ENCODE data around the gene HACD3. TPM values are rescaled to one million over a fixed set of nuclear protein-coding genes. Genes with fewer than 3 reads are reported as not detected.

HACD3 gene
- 64.4 and 74.7 TPM in 2 replicates for total RNA-seq

DNA sequence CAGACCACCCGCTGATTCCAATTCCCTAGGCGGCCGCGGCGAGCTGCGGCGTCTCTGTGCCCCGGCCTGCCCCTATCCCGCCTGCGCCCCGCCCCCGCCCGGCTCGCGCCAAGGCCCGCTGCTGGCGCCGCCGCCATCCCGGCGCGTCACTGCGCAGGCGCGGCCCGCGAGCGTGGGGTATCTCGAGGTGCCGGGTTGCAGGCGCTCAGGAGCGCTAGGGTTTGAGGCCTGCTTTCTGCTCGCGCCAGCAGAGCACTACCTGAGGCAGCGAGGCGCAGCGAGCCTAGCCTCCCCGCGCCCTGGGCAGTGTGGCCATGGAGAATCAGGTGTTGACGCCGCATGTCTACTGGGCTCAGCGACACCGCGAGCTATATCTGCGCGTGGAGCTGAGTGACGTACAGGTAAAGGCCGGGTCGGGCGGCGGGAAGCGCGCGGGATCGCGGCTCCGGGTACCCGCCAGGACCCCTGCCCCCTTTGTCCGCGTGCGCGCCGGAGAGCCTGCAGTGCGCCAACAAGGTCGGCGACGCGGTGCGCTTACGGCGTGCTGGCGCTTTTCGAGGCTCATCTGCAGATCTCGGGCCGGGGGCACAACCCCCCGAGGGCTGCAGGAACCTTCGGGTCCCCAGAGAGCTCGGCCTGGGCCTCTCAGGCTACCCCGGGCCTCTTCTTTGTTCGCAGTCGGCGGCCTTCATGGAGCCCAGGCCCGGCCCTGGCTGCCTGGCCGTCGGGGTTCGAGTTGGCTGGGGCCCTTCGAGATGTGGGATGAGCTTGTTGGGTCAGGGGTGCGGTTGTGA is at the start of gene HACD3:
TSS of gene HACD3 (plus strand) at position 146 of the 794 bp plus-strand sequence. CDS start at position 315, 169 bp downstream.

DNA sequence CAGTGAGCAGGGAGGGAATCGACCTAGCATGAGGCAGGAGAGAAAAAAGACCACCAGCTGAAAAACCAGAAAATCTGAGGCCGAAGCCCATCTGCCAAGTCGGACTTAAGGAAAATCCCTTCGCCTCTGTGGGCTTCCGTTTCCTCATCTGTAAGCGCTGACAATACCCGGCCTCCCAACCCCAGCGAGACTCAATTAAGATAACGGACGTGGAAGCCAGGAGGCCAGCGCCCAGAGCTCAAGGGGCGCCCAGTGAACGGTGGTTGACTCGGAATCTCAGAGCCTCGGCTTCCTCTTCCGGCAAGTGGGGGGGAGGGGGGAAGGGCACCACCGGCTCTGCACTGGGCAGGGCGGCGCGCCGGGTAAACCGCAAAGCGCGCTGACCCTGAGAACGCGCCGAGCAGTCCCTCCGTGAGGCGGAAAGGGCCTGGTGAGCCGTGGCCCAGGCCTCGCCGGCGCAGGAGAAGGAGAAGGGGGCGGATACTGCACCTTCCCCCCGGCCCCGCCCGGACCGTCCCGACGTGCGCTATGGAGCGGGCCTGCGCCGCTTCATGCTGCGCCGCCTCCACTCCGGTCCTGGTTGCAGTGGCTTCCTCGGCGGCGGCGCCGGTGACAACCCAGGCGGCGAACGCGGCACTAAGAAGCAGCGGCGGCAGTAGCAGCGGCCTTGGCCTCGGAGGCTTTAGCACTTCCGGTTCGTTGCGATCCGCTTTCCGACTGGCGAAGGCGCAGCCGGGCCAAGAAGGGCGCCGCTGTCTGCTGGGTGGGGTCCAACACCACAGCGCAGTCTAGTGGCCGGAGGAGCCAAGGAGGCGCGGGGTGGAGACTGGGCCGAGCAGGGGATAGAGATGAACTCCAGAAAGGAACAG is 13.0 kb upstream of the HACD3 start, which contains the start of gene DPP8:
TSS of gene DPP8 (minus strand) at position 693 of the 869 bp plus-strand sequence. CDS start 5,136 bp downstream, outside the sequence.

DNA sequence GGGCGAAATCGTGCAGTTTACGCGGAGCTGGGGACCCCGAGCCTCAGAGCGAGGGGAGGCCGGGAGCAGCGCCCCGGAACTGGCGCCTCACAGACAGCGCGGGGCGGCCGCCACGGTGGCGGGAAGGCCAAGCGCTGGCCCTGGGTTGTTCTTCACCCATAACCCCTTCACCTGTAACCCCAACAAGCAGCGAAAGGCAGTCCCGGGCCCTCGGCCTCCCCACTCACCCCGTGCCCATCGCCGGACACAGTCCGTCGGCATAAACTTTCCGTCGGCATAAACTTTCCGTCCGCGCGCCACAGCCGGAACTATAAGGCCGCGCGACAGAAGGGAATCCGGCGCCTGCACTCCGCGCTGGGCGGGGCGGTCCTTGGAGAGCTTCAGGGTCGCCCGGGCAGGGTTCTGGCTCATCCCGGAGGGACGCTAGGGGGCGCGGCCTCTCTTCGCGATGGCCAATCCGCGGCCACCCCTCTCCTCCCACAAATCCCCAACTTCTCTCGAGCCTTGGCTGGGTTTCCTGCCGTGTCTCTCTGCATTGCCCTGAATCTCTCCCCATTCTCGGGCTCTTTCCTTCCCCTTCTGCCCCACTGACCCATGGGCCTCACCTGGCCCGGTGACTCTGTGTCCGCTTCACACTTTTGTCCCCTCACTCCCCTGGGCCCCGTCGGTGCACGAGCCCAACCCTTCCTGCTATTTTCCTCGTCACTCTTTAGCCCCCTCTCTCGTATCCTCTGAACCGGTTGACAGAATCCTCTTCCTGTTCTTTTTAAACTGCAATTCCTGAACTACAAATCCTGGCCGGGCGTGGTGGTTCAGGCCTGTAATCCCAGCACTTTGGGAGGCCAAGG is 80.8 kb downstream of the HACD3 start, which contains the start of gene INTS14:
TSS of gene INTS14 (minus strand) at position 261 of the 848 bp plus-strand sequence. CDS start 3,751 bp downstream, outside the sequence.

GRCh38 chr15:65621638-65622037 is 91.4 kb downstream of the HACD3 start, which contains the start of gene SLC24A1:
SLC24A1 (plus strand) TSS chr15:65621938; CDS start chr15:65624081, 2,143 bp downstream.

Other genes with a start within 250 kb of the HACD3 start
- gene PARP16, start 243.6 kb upstream of the HACD3 start, total RNA-seq: 4.4 and 8.5 TPM in 2 replicates
- not detected in 2 replicates for gene RNU5A-1, start 234.4 kb upstream of the HACD3 start, total RNA-seq
- not detected in 2 replicates for gene RNU5B-1, start 225.8 kb upstream of the HACD3 start, total RNA-seq
- 0.08 TPM in 1 of 2 replicates, not detected in the other for gene IGDCC3, start 152.5 kb upstream of the HACD3 start, total RNA-seq
- gene IGDCC4, start 107.5 kb upstream of the HACD3 start, total RNA-seq: 0.88 and 4.7 TPM in 2 replicates
- gene DPP8, start 12.8 kb upstream of the HACD3 start, total RNA-seq: 25.3 and 25.6 TPM in 2 replicates
- 29.9 and 50.4 TPM in 2 replicates for gene INTS14, start 80.7 kb downstream of the HACD3 start, total RNA-seq
- gene SLC24A1, start 91.5 kb downstream of the HACD3 start, total RNA-seq: 4.3 and 13.0 TPM in 2 replicates

Measured in epithelial cell of alveolus of lung (primary cell).